Measurements from ENCODE around the gene PRR15.

Gene PRR15

GRCh38 chr7:29605671-29606070 lies 42.0 kb downstream of the PRR15 start:
- TF ChIP-seq ZC3H10 (CRISPR knock-in tag; IDR thresholded peaks at IDR 0.05) (no peak), SNAI2 (CRISPR knock-in tag; IDR thresholded peaks at IDR 0.05) (no peak), RARB (CRISPR knock-in tag; IDR thresholded peaks at IDR 0.05) (no peak), ZFP3 (CRISPR knock-in tag; IDR thresholded peaks at IDR 0.05) (no peak), ZFP30 (CRISPR knock-in tag; IDR thresholded peaks at IDR 0.05) (no peak), TSHZ2 (CRISPR knock-in tag; IDR thresholded peaks at IDR 0.05) (no peak), TCF4 (CRISPR knock-in tag; IDR thresholded peaks at IDR 0.05; ENCODE audit: borderline replicate concordance) (no peak), ZNF8 (CRISPR knock-in tag; IDR thresholded peaks at IDR 0.05) (no peak), PATZ1 (CRISPR knock-in tag; IDR thresholded peaks at IDR 0.05; ENCODE audit: borderline replicate concordance) (no peak), OSR1 (CRISPR knock-in tag; IDR thresholded peaks at IDR 0.05) (no peak), POU6F1 (CRISPR knock-in tag; IDR thresholded peaks at IDR 0.05; ENCODE audit: borderline replicate concordance, low read depth) (no peak), TOX (CRISPR knock-in tag; IDR thresholded peaks at IDR 0.05; ENCODE audit: borderline replicate concordance) (no peak), CSDC2 (CRISPR knock-in tag; IDR thresholded peaks at IDR 0.05) (no peak)
- ATAC-seq, result no peak

GRCh38 chr7:29606287-29606721 lies 42.7 kb downstream of the PRR15 start:
- TF ChIP-seq GLIS3 (CRISPR knock-in tag; IDR thresholded peaks at IDR 0.05) (no peak), PPARA (CRISPR knock-in tag; IDR thresholded peaks at IDR 0.05; ENCODE audit: borderline replicate concordance) (no peak), TOX (CRISPR knock-in tag; IDR thresholded peaks at IDR 0.05; ENCODE audit: borderline replicate concordance) (peak; percentile 92), ZC3H10 (CRISPR knock-in tag; IDR thresholded peaks at IDR 0.05) (peak; percentile 56; the same call in 1 of the 2 replicates), ISL1 (CRISPR knock-in tag; IDR thresholded peaks at IDR 0.05) (peak; percentile 85), PATZ1 (CRISPR knock-in tag; IDR thresholded peaks at IDR 0.05; ENCODE audit: borderline replicate concordance) (no peak; the same call in 1 of the 2 replicates), CREB5 (CRISPR knock-in tag; IDR thresholded peaks at IDR 0.05; ENCODE audit: low read depth) (no peak), CSDC2 (CRISPR knock-in tag; IDR thresholded peaks at IDR 0.05) (no peak), ESRRG (CRISPR knock-in tag; IDR thresholded peaks at IDR 0.05) (no peak), ZFP3 (CRISPR knock-in tag; IDR thresholded peaks at IDR 0.05) (no peak), ZNF70 (CRISPR knock-in tag; IDR thresholded peaks at IDR 0.05) (no peak), RARB (CRISPR knock-in tag; IDR thresholded peaks at IDR 0.05) (peak; percentile 67; the same call in 1 of the 2 replicates), POU6F1 (CRISPR knock-in tag; IDR thresholded peaks at IDR 0.05; ENCODE audit: borderline replicate concordance, low read depth) (peak; percentile 30; the same call in 1 of the 2 replicates), TSHZ2 (CRISPR knock-in tag; IDR thresholded peaks at IDR 0.05) (no peak)
- ATAC-seq, result peak; percentile 94

Data from SK-N-SH treated with all-trans-retinoic acid at 6 μM for 48 hours (cell line).